GM21390 (cell line): ENCODE data around the gene SLC4A8.

Experiments
- ATAC-seq: cut with Tn5 transposase; IDR thresholded peaks from one replicate; pipeline ENCODE4 v1.9.1; 2021; ENCODE audit not compliant: unreplicated experiment

The SLC4A8 gene

DNA sequence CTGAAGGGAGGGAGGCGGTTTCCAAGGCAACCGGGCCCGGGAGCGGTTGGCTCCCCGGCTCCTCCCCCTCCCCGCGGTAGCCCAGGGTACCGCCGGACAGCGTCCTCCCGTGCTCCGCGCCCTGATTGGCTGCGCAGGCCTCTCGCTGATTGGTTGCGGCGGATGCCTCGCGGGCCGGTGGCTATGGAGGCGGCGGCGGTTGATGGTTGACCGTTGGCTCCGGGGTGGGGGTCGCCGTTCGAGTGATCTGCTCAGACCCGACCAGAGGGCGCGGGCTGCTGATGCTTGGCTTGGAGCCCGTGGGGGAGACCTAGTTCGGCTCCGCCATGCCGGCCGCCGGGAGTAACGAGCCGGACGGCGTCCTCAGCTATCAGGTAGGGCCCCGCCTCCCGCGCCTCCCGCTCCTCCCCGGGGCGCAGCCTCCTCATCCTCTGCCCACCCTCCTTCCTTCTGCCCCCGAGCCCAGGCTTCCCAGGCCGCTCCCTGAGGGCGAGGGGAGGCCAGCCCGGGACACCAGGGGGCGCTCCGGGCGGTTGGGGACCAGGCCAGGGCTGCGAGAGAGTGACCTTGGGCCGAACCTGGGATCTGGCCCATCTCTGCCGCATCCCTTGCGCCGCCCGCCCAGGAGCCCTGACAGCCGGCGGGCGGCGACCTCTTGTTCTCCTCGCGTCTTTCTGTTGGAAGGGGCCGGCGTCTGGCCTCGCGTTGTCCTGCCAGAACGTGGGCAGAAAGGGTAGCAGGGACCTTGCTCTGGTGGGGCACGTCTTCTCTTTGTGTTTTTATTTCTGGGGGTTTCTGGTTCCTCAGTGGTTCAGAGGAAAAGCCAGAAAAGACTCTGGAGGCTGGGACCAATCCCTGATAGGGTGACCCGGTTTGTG lies at the start of gene SLC4A8:
Gene SLC4A8, plus strand, starts transcription at position 170 of the 878 bp plus-strand sequence. Its CDS starts 157 bp downstream, at position 327.
- ATAC-seq: peak; percentile 85

DNA sequence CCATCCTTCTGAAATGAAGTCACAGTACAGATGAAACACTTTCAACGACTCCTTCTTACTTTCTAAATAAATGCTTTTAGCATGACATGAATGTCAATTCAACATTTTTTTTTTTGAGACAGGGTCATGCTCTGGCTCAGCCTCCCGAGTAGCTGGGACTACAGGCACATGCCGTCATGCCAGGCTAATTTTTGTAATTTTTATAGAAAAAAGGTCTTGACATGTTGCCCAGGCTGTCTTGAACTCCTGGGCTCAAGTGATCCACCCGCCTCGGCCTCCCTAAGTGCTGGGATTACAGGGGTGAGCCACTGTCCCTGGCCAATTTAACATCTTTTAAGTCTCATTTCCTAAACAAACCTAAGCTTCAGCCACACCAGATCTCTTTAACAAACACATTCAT lies 49.8 kb upstream of the SLC4A8 start:
- ATAC-seq: no peak

DNA sequence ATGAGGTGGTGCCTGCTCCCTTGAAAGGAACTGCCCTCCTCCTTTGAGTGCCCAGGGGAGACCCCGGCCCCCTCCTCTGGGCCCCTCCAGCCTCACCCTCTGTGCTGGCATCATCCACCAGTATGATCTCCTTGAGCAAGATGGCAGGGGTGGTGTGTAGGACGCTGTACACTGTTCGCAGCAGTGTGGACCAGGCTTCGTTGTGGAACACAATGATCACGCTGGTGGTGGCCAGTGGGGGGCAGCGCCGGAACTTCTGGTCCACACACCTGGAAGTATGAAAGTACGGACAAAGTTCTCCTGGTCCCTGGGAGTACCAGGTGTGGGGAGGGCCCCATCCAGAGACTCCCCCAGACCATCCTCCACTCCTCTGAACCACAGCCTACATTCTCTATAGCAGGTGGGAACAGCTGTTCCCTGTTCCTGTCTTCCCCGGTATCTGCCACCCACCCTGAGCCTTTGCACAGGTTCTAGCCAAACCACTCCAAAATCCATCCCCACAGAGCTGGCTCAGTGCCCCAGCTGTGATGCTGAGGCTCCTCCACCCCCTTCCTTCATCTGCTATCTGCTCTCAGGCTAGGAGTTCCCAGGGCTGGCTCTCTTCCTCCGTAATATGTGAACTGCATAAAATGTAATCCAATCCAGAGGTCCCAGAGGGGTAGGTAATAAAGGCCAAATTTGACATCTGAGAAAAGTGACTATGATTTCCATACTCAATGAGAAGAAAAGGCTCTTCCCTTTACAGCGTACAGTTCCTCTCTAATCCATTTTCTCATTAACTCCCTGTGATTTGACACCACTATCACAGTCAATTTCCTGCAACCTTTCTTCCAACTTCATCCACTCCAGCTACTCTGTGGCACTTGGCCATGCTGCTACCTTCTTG lies 47.3 kb upstream of the SLC4A8 start:
- ATAC-seq: no peak

DNA sequence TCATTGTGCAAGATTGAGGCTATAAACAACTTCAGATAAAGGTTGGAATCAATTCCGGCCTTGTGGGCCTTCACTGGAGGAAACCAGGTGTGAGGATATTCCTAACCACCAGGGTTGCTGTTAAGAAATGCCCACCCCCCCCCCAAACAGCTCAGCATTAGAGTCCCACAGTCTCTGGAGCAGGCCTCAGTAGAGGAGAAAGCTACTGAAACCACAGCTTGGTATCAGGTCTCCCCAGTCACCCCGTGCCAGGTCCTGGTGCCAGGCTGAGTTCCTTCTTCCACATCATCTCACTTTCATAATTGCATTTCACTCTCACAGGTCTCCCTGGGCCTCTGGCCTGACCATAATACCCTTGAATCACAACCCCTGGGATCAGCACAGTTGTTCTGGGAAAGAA lies 45.9 kb upstream of the SLC4A8 start:
- no peak for ATAC-seq

DNA sequence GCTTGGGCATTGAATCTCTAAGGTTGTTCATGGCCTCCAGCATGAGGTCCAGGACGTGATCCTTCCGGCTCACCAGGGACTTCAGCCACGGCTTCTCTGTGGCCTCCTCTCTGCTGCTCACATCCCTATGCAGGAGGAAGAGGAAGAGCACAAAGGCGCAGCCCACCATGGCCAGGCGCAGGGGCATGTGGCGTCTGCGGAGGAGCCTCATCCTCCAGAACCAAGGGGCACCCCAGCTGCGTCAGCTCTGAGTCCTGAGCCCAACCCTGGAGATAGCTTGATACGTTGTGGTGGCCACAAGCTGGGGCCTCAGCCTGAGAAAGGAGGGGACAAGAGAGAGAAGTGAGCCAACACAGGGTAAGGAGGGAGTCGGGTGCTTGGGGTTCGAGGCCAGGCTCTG lies 45.1 kb upstream of the SLC4A8 start:
- no peak for ATAC-seq

DNA sequence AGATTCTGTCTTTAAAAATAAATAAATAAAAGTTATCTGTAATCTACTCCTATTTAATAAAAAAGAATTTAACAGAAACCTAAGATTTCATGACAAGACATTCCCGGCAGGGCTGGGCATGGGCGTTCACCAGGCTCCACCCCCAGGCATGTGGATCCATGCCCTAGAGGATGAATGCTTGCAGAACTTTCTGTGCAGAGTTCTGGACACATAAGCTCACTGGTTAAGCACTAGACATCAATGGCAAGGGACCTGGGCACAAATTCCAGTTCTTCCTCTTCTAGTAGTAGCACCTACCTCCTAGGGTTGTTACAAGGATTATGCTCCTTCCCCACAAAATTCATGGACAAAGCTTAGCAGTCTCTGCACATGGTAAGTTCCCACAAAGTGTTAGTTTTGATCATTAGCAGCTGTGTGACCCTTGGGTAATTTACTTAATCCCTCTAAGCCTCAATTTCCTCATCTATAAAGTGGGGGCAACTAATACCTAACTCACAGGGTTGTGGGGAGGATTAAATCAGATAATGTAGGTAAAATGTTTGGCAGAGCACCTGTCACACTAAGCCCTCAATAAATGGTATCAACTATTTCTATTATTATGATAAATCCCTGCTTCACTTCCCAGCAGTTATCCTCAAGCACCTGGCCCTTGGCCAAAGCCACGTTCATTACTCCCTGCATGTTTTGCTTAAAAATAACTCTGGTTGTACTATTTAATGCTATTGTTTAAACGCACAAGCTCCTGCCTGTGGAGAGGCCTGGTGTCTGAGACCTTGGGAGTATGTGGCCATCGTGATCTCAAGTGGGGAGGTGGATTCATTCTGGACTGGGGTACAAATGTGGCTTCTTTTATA lies 43.2 kb upstream of the SLC4A8 start:
- no peak for ATAC-seq

DNA sequence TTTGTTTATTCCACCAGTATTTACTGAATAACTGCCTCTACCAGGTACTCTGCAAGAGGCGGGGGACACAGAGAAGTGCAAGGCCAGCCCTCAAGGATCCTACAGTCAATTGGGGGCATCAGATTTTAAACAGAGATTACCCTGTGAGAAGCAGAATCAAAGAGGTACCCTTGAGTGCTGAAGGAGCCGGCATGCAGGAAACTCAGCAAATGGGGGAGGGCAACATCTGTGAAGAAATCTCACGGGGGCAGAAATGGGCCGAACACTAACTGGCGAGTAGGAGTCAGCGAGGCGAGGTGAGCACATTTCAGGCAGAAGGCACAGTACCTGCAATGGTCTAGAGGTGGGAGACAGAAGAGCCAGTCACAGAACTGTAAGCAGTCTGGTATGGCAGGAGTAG lies 42.5 kb upstream of the SLC4A8 start:
- ATAC-seq: no peak

DNA sequence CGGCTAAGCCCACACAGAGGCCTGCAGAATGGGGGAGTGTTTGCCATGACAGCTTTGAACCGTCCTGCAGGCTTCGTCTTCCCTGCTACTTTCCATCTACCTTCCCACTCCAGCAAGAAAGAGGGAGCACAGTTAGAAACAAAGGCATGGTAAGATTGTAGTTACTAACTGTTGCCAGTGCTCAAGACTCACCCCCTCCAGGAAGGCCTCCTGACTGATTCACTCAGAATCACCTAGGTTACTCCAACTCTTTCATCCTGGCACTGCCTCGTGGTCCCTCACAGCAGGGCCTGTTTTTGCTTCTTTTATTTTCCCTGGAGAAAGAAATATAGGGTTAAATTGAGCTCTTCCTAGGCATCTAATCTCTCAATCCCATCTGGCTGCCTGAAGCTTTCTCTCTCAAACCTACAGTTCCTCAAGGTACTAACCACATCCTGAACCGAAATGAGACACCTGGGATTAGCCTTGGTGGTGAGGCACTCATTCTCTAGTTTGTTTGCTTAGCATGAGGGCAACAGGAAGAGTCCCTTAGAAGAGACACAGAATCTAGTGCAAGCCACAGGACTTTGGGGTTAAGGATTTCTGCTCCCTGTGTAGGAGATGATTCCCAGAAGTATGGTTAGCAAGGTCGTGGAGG lies 41.2 kb upstream of the SLC4A8 start:
- ATAC-seq: no peak

DNA sequence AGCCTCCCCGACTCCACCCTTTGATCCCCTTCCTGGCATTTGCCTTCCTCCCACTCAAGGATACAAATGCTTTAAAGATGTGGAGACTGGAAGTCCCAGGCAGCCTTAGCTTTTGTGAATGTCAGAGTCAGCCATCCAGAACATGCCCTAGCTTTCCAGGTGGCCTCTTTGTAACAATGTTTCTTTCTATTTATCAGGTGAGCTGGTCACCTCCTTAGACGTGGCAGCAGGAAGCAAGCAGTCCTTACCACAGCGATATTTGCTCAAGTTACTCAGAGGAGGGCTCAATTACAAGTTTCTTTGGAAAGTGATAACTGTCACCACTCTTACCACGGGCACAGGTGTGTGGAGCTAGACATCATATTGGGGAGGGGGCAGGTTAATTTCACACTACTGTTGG lies 38.3 kb upstream of the SLC4A8 start:
- no peak for ATAC-seq

DNA sequence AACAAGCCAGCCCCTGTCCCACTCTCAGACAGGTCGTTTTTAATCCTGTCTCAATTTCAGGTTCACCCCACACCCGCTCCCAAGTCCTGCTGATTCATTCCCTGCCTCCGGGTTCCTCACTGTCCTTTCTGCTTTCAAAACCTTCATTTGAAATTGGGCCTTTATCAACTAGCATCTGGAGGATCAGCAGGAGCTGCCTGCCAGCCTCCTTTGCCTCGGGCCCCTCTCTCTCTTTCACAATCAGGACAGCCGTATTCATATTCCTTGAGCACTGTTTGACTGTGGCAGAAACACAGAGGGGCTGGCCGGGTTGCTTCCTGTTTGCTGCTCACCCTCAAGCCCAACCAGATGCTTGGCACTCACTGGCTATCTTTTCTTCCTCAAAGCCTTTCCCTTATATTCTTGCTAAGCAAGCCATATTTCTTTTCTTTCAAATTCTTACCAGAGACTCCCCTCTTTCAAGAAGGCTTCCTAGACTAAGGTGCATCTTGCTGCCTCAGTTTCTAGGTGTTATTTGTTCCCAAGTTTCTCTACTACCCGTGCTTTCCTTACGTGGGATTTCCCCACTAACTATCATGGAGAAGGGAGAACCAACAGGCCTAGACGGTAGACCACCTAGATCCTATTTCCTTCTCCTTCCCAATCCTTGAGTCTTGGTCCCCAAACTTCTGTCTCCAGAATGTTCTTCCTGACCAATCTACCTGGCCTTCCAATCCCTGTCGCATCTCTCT lies 36.4 kb upstream of the SLC4A8 start:
- no peak for ATAC-seq

DNA sequence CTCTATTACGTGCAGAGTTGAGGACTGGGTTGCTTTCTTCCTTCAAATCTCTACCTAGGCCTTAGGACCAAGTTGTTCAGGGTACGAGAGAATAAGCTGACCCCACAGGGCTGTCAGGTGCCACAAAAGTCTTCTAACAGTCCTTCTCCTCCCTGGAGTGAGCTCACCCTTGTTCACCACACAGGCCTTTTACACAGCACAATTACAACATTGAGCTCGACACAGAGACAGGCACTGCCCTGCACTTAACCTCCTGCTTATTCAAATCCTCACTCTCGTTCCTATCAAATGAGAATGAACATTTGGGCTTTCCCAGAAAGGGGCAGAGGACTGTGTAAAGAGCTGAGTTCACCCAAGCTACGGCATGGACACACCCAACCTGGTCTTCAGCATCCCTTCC lies 35.8 kb upstream of the SLC4A8 start:
- ATAC-seq: no peak

DNA sequence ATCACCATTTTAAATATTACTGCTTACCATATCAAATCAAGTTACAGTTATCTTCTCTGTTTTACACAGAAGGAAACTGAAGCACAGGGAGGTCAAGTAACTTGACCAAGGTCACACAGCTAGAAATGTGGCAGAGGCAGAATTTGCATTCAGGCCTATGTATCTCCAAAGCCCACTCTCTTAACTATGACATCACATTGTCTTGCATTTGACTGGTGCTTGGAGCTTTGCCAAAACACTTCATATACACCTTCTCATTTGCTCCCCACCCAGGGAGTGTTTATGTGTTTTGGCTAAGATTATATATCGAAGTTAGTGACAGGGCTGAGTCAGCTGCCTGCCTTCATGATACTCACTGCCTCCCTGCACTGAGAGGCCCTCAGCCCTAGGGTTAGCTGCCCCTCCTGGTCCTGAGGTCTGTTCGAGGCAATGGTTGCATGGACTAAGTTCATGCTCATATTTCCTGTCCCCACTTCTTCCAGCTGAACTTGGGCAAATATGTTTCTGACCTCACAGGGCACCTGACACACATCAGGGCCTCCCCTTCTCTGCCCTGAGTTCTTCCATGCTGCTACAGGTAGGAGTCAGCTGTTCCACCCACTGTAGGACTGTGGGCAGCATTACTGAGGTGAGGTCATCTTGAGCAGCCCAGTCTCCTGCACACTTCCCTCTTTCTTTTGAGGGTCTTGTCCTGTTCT lies 35.2 kb upstream of the SLC4A8 start:
- no peak for ATAC-seq

DNA sequence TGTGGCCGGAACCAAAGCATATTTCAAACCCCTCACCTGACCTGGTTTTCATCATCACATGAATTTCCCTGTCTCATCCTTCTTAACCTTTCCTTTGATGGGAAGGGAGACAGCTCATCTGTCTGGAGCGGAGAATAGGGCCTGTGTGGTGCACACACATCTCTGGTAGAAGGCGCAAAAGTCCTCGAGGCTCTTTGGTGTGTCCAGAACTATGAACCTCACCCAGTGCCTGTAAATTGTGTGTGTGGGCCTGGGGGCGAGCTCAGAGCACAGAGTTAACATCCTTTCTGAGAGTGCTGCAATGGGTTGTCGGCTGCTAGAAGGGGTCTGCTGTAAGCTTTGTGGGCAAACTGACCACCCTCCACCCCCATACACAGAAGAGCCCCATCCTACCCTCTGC lies 34.2 kb upstream of the SLC4A8 start:
- no peak for ATAC-seq

DNA sequence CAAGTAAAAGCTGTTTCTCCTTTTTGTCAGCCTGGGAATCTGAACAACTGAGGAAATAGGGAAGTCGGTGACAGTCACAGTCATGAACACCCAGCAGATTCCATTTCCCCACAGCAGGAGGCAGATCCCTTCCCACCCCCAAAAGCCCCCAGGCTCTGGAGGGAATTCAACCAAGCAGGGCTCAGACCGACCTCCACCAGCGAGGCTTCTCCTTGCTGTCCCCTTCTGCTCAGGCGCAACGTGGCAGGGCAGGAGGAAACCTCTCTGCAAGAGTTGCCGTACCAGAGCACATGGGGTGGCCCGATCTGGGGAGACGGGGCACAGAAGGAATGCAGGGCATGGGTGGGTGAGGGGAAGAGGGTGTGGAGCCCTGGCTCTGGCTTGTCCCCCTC lies 33.7 kb upstream of the SLC4A8 start:
- no peak for ATAC-seq

DNA sequence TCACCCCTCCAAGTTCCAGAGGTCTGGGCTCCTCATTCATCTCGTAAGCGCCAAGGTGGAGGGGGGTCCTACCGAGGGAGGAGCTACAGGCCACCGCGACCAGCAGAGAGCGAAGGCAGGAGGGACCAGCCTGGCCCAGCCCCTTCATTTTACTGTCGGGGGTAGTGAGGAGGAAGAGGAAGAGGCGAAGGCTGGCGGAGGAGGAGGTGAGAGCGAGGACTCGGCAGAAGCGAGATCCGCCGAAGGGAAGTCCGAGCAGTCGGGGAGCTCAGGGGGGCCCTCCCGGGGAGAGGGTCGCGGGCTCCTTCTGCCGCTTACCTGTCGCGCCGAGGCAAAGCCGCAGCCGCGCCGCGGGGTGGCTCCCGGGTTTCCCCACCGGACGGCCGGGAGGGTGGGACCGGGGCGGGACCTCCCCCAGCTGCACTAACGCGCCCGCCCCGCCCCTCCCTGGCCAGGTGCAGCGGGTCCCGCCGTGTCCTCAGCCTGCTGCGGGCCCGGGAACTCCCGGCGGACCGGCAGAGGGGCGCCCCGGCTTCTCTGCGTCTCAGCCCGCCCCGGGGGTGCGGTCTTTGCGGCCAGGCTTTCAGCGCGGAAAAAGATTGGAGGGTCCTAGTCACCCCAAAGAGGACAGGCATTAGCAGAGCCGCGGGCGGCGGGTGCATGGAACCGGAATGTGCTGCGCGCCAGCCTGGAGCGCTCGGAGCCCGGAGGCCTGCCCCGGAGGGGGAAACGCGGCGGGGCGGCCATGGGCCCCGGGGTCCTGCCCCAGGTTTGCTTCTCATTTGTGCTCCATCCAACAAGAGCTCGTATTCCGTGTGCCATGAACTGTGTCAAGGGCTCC lies 33.1 kb upstream of the SLC4A8 start, which contains the start of gene GALNT6:
Gene GALNT6, minus strand, starts transcription at position 124 of the 841 bp plus-strand sequence. CDS start 11,625 bp downstream, outside the sequence.
- ATAC-seq: peak; percentile 41

DNA sequence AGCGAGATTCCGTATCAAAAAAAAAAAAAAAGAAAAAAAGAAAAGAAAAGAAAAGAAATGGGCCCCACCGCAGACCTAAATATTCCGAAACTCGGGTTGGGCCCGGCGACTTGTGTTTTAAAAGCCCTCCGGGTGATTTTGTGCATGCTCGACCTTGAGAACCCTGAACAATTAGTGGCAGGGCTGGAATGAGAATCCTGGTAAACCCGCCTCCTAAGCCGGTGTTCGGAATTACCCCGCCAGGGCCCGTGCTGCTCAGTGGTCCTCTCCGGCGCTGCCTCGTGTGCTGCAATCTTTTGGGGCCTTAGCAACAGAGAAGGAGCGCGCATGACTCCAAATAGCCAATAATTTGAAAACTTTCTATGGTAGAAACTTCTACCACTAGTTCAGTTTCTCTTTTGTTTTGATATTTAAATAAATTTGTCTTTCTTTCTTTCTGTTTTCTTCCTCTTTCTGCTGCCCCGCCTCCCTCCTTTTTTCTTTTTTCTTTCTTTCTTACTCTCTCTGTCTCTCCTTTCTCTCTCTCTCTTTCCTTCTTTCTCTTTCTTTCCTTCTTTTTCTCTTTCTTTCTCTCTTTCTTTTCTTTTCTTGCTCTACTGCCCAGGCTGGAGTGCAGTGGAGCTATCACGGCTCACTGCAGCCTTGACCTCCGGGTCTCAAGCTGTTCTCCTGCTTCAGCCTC lies 31.9 kb upstream of the SLC4A8 start:
- ATAC-seq: no peak

DNA sequence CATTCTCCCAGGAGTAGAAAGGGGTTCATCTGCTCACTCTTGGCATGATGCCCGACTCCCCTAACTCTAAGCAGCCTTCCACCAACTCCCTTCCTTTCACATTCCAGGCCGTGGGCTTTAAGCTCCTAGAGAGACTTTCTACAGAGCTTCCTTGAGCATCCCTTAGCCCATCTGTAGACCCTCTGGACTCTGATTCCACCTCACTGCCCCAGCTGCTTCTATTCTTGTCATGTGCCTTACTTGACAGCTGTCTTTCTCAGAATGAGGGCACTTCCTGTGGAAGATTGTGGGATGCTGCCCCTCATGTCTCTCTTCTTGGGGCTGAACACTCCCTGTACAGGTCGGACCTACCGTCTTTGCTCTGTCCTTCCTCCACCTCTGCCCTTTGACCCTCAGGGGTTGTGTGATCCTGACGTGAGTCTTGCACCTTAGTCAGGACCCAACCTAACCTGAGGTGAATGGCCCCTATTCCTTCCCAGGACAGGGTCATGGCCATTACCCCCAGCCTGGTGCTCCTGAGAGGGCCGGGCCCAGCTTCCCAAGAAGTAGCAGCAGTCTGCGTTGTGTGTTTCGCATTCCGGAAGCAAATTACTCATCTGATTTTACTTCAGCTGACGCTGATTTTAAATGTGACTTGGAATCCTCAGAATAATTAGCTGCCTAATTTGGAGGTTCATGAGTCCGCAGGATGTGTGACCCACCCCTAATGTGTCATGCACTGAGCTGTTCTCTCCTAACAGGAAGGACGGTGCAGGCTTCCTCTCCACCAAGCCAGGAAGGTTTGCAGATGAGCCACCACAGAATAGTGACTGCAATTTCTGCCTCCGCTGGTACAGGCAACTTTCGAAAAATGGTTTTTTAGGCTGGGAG lies 30.7 kb upstream of the SLC4A8 start:
- ATAC-seq: no peak
